Measurements from ENCODE around the gene B4GALT6. TPM values are rescaled to one million over a fixed set of nuclear protein-coding genes. Genes with fewer than 3 reads are reported as not detected.

B4GALT6 gene
- total RNA-seq, 1 donor from 2014 or later, result 16.3 TPM

DNA sequence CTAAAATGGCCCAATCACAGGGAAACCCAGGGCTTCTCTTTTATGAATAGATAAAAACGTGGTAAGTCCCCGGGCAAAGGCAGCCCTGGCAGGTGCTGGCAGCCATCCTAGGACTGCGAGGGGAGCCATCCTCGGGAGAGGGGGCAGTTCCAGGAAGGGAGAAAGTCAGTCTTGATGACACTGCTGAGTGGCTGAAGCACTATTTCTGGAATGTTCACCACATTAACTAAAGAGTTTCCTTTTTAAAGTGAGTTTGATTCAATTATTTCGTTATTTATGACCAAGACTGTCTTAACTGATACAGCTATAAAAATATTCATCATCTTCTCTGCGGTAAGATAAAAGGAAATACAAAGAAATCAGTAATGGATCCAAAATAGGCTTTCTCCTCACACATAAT is 72.3 kb downstream of the B4GALT6 start:
- Mint-ChIP-seq H3K27me3 (ENCODE audit: insufficient read depth, low read depth) (peaks cover 3% of the 10 kb centered on the region), H3K4me1 (peaks cover 7% of the 10 kb centered on the region), H3K36me3 (no peaks in the 10 kb centered on the region), H3K9me3 (no peaks in the 10 kb centered on the region), H3K27ac (no peak overlapping the region), H3K4me3 (no peak overlapping the region)
- no peaks in the 10 kb centered on the region for H3K9me3 ChIP-seq (ENCODE audit: low read depth)
- DNase-seq (ENCODE audit: low spot score), result no peak
- H3K4me1 ChIP-seq, result peaks cover 9% of the 10 kb centered on the region
- no peaks in the 10 kb centered on the region for H3K27me3 ChIP-seq
- peak overlapping the region; percentile 55 for H2AFZ ChIP-seq (replicated peaks)
- H3K36me3 ChIP-seq, result no peaks in the 10 kb centered on the region
- no peak overlapping the region for H3K4me2 ChIP-seq
- TF ChIP-seq EZH2 (IDR thresholded peaks at IDR 0.05) (no peak), EZH2phosphoT487 (IDR thresholded peaks at IDR 0.05) (no peak)
- TF ChIP-seq, protein P1, sequence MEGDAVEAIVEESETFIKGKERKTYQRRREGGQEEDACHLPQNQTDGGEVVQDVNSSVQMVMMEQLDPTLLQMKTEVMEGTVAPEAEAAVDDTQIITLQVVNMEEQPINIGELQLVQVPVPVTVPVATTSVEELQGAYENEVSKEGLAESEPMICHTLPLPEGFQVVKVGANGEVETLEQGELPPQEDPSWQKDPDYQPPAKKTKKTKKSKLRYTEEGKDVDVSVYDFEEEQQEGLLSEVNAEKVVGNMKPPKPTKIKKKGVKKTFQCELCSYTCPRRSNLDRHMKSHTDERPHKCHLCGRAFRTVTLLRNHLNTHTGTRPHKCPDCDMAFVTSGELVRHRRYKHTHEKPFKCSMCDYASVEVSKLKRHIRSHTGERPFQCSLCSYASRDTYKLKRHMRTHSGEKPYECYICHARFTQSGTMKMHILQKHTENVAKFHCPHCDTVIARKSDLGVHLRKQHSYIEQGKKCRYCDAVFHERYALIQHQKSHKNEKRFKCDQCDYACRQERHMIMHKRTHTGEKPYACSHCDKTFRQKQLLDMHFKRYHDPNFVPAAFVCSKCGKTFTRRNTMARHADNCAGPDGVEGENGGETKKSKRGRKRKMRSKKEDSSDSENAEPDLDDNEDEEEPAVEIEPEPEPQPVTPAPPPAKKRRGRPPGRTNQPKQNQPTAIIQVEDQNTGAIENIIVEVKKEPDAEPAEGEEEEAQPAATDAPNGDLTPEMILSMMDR (IDR thresholded peaks at IDR 0.05), result no peak
- H3F3A ChIP-seq (ENCODE audit: low read depth), result peaks cover 5% of the 10 kb centered on the region
- no peaks in the 10 kb centered on the region for H4K20me1 ChIP-seq (ENCODE audit: low read depth)
- H3K79me2 ChIP-seq (ENCODE audit: low read depth), result no peaks in the 10 kb centered on the region
- no peak overlapping the region for H3K9ac ChIP-seq
- H3K4me3 ChIP-seq, result no peak overlapping the region
- H3K27ac ChIP-seq, result no peak overlapping the region

DNA sequence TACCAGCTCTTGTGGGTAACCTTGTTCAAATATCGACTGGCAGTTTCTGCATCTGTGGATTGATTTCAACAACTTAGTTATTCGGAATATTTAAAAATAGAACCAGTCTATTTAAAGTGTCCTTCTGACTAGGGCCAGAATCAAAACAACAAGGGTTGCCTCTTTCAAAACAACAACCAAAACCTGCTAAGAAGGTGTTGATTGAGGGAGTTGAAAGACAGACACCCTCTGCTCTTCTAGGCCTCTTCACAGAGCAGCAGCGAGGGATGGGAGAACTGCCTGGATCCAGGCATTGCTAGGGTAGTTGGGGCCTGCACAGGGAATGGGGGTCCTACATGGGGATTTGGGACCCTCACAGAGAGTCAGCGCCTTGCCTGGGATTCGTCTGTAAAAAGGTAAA is 72.9 kb downstream of the B4GALT6 start:
- peaks cover 9% of the 10 kb centered on the region for H3K4me1 ChIP-seq
- H3K9me3 Mint-ChIP-seq, result no peaks in the 10 kb centered on the region
- no peak overlapping the region for H3K4me3 ChIP-seq
- H3K27ac Mint-ChIP-seq, result no peak overlapping the region
- no peaks in the 10 kb centered on the region for H3K36me3 Mint-ChIP-seq
- DNase-seq (ENCODE audit: low spot score), result no peak
- no peak overlapping the region for H3K4me2 ChIP-seq
- no peak overlapping the region for H3K27ac ChIP-seq
- no peaks in the 10 kb centered on the region for H4K20me1 ChIP-seq (ENCODE audit: low read depth)
- H3K4me1 Mint-ChIP-seq, result peaks cover 7% of the 10 kb centered on the region
- peak overlapping the region; percentile 55 for H2AFZ ChIP-seq (replicated peaks)
- H3K27me3 Mint-ChIP-seq (ENCODE audit: insufficient read depth, low read depth), result peaks cover 3% of the 10 kb centered on the region
- H3K79me2 ChIP-seq (ENCODE audit: low read depth), result no peaks in the 10 kb centered on the region
- no peaks in the 10 kb centered on the region for H3K36me3 ChIP-seq
- H3F3A ChIP-seq (ENCODE audit: low read depth), result peaks cover 5% of the 10 kb centered on the region
- H3K4me3 Mint-ChIP-seq, result no peak overlapping the region
- no peak for TF ChIP-seq EZH2 (IDR thresholded peaks at IDR 0.05)
- TF ChIP-seq, protein P1 (IDR thresholded peaks at IDR 0.05), result no peak
- no peaks in the 10 kb centered on the region for H3K9me3 ChIP-seq (ENCODE audit: low read depth)
- H3K9ac ChIP-seq, result no peak overlapping the region
- no peaks in the 10 kb centered on the region for H3K27me3 ChIP-seq

DNA sequence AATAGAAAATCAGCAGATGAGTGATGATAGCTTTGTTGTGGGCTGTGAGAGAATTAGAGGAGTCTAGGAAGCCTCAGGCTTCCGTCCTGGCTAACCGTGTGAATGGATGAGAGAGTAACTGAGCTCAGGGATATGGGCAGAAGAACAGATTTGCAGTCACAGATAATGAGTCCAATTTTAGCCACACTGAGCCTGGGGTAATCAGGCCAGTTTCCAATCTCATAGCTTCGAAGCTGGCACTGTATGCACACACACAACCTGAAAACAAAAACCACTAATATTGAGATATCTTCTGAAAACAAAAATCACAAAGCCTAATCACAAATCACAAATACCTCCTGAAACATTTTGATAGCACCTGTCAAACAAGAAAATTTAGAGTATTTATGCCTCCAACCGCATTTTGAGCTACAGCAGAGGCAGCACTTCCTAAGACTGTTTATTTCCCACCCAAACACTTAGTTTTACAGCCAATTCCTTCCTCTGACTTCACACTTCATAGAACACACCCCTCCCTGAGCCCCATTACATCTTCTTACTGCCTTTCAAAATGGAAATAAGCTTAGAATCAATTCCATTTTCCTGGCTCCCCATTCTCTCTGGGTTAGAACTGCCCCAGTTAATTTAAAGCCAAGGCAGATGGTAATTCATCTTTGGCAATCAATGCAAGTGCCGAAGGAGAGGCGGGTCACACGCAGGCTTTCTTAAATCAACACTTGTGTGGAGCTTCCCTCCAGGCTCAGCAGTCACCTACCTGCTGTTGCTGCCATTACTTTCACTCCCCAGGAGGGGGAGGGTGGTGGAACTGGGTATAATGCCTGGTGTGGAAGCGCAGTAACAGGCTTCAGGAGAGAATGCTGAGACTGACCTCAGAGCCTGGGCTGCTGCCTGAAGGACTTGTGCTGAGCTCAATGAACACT is 73.8 kb downstream of the B4GALT6 start:
- no peaks in the 10 kb centered on the region for H4K20me1 ChIP-seq (ENCODE audit: low read depth)
- no peaks in the 10 kb centered on the region for H3K79me2 ChIP-seq (ENCODE audit: low read depth)
- no peak overlapping the region for H3K4me3 Mint-ChIP-seq
- no peaks in the 10 kb centered on the region for H3K36me3 ChIP-seq
- peaks cover 7% of the 10 kb centered on the region for H3K4me1 Mint-ChIP-seq
- no peak overlapping the region for H3K4me2 ChIP-seq
- H3K36me3 Mint-ChIP-seq, result no peaks in the 10 kb centered on the region
- peaks cover 5% of the 10 kb centered on the region for H3F3A ChIP-seq (ENCODE audit: low read depth)
- H3K9me3 Mint-ChIP-seq, result no peaks in the 10 kb centered on the region
- H2AFZ ChIP-seq (replicated peaks), result peak overlapping the region; percentile 55
- peaks cover 9% of the 10 kb centered on the region for H3K4me1 ChIP-seq
- no peak overlapping the region for H3K27ac ChIP-seq
- H3K9ac ChIP-seq, result no peak overlapping the region
- peak; percentile 76 for DNase-seq (ENCODE audit: low spot score)
- no peaks in the 10 kb centered on the region for H3K27me3 ChIP-seq
- TF ChIP-seq, protein P1 (IDR thresholded peaks at IDR 0.05), result peak; percentile 53
- TF ChIP-seq EZH2 (IDR thresholded peaks at IDR 0.05), result no peak
- no peaks in the 10 kb centered on the region for H3K9me3 ChIP-seq (ENCODE audit: low read depth)
- no peak overlapping the region for H3K4me3 ChIP-seq
- no peak overlapping the region for H3K27ac Mint-ChIP-seq
- peaks cover 3% of the 10 kb centered on the region for H3K27me3 Mint-ChIP-seq (ENCODE audit: insufficient read depth, low read depth)
